Loucy (cell line): ENCODE measurements around the gene VASN.

Source experiments
- H2AFZ ChIP-seq: fragments of 200-600 bp; sonication (generic); 2 replicates; pipeline ENCODE4 v1.6.0; 2016; ENCODE audit warnings: antibody characterized with exemption, mild to moderate bottlenecking, low read length, moderate library complexity
- H3F3A ChIP-seq: fragments of 200-600 bp; 2 replicates; pipeline ENCODE4 v1.6.0; 2016; ENCODE audit warnings: antibody characterized with exemption, low read depth, mild to moderate bottlenecking
- H3K27me3 ChIP-seq: fragments of 200-600 bp; sonication (generic); 2 replicates; pipeline ENCODE4 v1.6.1; 2014; ENCODE audit warnings: low read length, mild to moderate bottlenecking; ENCODE audit not compliant: insufficient read depth, poor library complexity, severe bottlenecking
- H3K36me3 ChIP-seq: fragments of 200-600 bp; sonication (generic); 2 replicates; pipeline ENCODE4 v1.6.1; 2016; ENCODE audit warnings: low read length; ENCODE audit not compliant: insufficient read depth
- H3K4me1 ChIP-seq: fragments of 200-600 bp; sonication (generic); 2 replicates; pipeline ENCODE4 v1.5.1; 2014; ENCODE audit warnings: low read length, mild to moderate bottlenecking; ENCODE audit not compliant: insufficient read depth, poor library complexity, severe bottlenecking
- H3K4me2 ChIP-seq: fragments of 200-600 bp; sonication (generic); 2 replicates; pipeline ENCODE4 v1.6.0; 2014; ENCODE audit warnings: antibody characterized with exemption, low read length, low read depth, mild to moderate bottlenecking; ENCODE audit not compliant: poor library complexity, severe bottlenecking
- H3K4me3 ChIP-seq: fragments of 200-600 bp; sonication (generic); 2 replicates; pipeline ENCODE4 v1.5.1; 2014; ENCODE audit warnings: low read length, mild to moderate bottlenecking, mixed read lengths; ENCODE audit not compliant: poor library complexity, severe bottlenecking
- H3K79me2 ChIP-seq: fragments of 200-600 bp; sonication (generic); 2 replicates; pipeline ENCODE4 v1.6.1; 2014; ENCODE audit warnings: low read length; ENCODE audit not compliant: insufficient read depth
- H3K9ac ChIP-seq: fragments of 200-600 bp; sonication (generic); 2 replicates; pipeline ENCODE4 v1.6.0; 2014; ENCODE audit warnings: mild to moderate bottlenecking, low read depth, low read length, moderate library complexity; ENCODE audit not compliant: poor library complexity, severe bottlenecking
- H3K9me2 ChIP-seq: fragments of 200-600 bp; sonication (generic); replicated peaks from 2 replicates; pipeline ENCODE4 v1.6.1; 2016; ENCODE audit warnings: low read depth, low read length, mixed read lengths
- H3K9me3 ChIP-seq: fragments of 200-600 bp; sonication (generic); 2 replicates; pipeline ENCODE4 v1.6.1; 2014; ENCODE audit warnings: mild to moderate bottlenecking, antibody characterized with exemption, low read length, low read depth; ENCODE audit not compliant: insufficient read depth
- H4K20me1 ChIP-seq: fragments of 200-600 bp; sonication (generic); 2 replicates; pipeline ENCODE4 v1.6.0; 2014; ENCODE audit warnings: antibody characterized with exemption, low read length, mild to moderate bottlenecking; ENCODE audit not compliant: insufficient read depth, poor library complexity, severe bottlenecking
- EZH2phosphoT487 ChIP-seq: fragments of 200-600 bp; IDR thresholded peaks from 2 replicates; pipeline ENCODE4 v1.6.1; 2018; ENCODE audit warnings: antibody characterized with exemption, mild to moderate bottlenecking, moderate library complexity, borderline replicate concordance
- TF ChIP-seq, protein P1 (sequence below): fragments of 200-600 bp; sonication (generic); conservative IDR thresholded peaks from 2 replicates; pipeline ENCODE4 v1.5.1; 2014; ENCODE audit warnings: mild to moderate bottlenecking, antibody characterized with exemption, low read length

VASN gene

GRCh38 chr16:4381935-4382794, 10.5 kb downstream of the VASN start:
- Histone ChIP-seq H2AFZ (no peak overlapping the region), H3K9ac (no peak overlapping the region), H4K20me1 (no peaks in the 10 kb centered on the region), H3K27me3 (no peaks in the 10 kb centered on the region), H3K36me3 (no peaks in the 10 kb centered on the region), H3K4me3 (no peak overlapping the region), H3K4me1 (no peaks in the 10 kb centered on the region), H3F3A (no peaks in the 10 kb centered on the region), H3K4me2 (no peak overlapping the region), H3K9me3 (no peaks in the 10 kb centered on the region), H3K9me2 (no peaks in the 10 kb centered on the region), H3K79me2 (no peaks in the 10 kb centered on the region)
- TF ChIP-seq, protein P1, sequence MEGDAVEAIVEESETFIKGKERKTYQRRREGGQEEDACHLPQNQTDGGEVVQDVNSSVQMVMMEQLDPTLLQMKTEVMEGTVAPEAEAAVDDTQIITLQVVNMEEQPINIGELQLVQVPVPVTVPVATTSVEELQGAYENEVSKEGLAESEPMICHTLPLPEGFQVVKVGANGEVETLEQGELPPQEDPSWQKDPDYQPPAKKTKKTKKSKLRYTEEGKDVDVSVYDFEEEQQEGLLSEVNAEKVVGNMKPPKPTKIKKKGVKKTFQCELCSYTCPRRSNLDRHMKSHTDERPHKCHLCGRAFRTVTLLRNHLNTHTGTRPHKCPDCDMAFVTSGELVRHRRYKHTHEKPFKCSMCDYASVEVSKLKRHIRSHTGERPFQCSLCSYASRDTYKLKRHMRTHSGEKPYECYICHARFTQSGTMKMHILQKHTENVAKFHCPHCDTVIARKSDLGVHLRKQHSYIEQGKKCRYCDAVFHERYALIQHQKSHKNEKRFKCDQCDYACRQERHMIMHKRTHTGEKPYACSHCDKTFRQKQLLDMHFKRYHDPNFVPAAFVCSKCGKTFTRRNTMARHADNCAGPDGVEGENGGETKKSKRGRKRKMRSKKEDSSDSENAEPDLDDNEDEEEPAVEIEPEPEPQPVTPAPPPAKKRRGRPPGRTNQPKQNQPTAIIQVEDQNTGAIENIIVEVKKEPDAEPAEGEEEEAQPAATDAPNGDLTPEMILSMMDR = no peak
- TF ChIP-seq EZH2phosphoT487 = no peak

GRCh38 chr16:4382795-4383357, 11.2 kb downstream of the VASN start:
- Histone ChIP-seq H3K36me3 (no peaks in the 10 kb centered on the region), H3K4me1 (no peaks in the 10 kb centered on the region), H3K4me2 (no peak overlapping the region)

DNA sequence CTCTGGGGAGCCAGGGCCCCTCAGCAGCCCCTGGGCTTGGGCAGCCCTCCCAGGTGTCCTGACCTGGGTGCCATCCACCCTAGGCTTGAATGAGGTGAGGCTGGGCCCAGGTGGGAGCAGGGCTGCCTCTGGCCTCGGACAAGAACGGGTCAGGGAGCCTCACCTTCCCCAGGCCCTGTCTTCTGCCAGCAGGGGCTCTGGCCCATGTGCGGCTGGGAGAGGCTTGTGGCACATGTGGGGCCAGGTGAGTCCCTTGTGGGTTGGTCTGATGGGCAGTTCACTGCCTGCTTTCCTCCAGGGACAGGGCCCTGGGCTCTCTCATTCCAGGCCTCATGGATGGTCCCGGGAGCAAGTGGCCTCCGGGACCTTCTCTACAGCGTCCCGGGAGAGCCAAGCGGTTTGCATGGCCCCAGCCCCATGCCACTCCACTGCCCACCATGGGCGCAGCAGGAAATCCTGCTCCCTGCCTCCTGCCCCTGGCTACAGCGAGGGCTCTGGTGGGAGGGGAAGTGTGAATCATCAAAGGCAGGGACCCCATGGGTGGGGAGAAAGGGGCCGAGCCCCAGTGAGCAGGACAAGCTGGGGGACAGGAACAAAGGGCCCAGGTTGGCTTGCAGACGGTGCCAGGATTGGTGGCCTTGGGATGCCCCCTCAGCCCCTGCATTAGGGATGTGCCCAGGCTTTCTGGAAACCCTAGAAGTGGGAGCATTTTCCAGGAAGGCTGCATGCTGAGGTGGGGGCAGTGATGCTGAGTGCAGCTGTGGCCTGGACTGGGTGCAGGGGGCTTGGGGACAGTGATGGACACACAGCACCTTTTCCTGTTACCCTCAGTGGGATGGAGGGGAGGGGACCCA, 12.2 kb downstream of the VASN start:
- Histone ChIP-seq H4K20me1 (no peaks in the 10 kb centered on the region), H3K4me3 (no peak overlapping the region), H3K4me1 (no peaks in the 10 kb centered on the region), H3K9ac (no peak overlapping the region), H3K9me3 (no peaks in the 10 kb centered on the region), H3K79me2 (no peaks in the 10 kb centered on the region), H3F3A (no peaks in the 10 kb centered on the region), H3K36me3 (no peaks in the 10 kb centered on the region), H3K27me3 (no peaks in the 10 kb centered on the region), H2AFZ (no peak overlapping the region), H3K9me2 (no peaks in the 10 kb centered on the region), H3K4me2 (no peak overlapping the region)
- TF ChIP-seq, protein P1 = no peak
- no peak for TF ChIP-seq EZH2phosphoT487

More at GRCh38 chr16:4382795-4383357, 11.2 kb downstream of the VASN start:
- TF ChIP-seq EZH2phosphoT487 = no peak
- TF ChIP-seq, protein P1 = no peak
- Histone ChIP-seq H3K9me2 (no peaks in the 10 kb centered on the region), H3K4me3 (no peak overlapping the region), H3K9me3 (no peaks in the 10 kb centered on the region), H3K9ac (no peak overlapping the region), H4K20me1 (no peaks in the 10 kb centered on the region), H3F3A (no peaks in the 10 kb centered on the region), H3K27me3 (no peaks in the 10 kb centered on the region), H3K79me2 (no peaks in the 10 kb centered on the region), H2AFZ (no peak overlapping the region)
